Astrocyte (in vitro differentiated cells and primary cell): ENCODE measurements around the gene SLC52A1. TPM values are rescaled to one million over a fixed set of nuclear protein-coding genes. Genes with fewer than 3 reads are reported as not detected.

Source experiments
- DNase-seq: peaks from one replicate; pipeline ENCODE4 v3.0.0-alpha.2; 2010; ENCODE audit warnings: low read depth
- FAIRE-seq: peaks from 2 replicates; lab custom pipeline; 2011; peaks lifted over from hg19 to GRCh38; lab: Jason Lieb, UNC
- H2AFZ ChIP-seq: 2 replicates; pipeline ENCODE4 v1.6.0; 2012; ENCODE audit warnings: low read depth, low read length, inconsistent platforms
- H3K27ac ChIP-seq: 2 replicates; pipeline ENCODE4 v1.5.1; 2011; ENCODE audit warnings: low read depth, low read length, inconsistent platforms
- H3K27me3 ChIP-seq: 2 replicates; pipeline ENCODE4 v1.6.0; 2011; ENCODE audit warnings: low read length, inconsistent platforms; ENCODE audit not compliant: insufficient read depth
- H3K36me3 ChIP-seq: 2 replicates; pipeline ENCODE4 v1.5.1; 2011; ENCODE audit warnings: low read length, inconsistent platforms; ENCODE audit not compliant: insufficient read depth
- H3K4me1 ChIP-seq: 2 replicates; pipeline ENCODE4 v1.5.1; 2011; ENCODE audit warnings: low read length, inconsistent platforms; ENCODE audit not compliant: insufficient read depth
- H3K4me2 ChIP-seq: 2 replicates; pipeline ENCODE4 v1.6.0; 2012; ENCODE audit warnings: low read length, inconsistent platforms
- H3K4me3 ChIP-seq: 2 replicates; pipeline ENCODE4 v1.5.1; 2011; ENCODE audit warnings: low read depth, mild to moderate bottlenecking, low read length, inconsistent platforms; ENCODE audit not compliant: insufficient read depth
- H3K79me2 ChIP-seq: 2 replicates; pipeline ENCODE4 v1.6.0; 2012; ENCODE audit warnings: mild to moderate bottlenecking, low read length, inconsistent platforms; ENCODE audit not compliant: insufficient read depth
- H3K9ac ChIP-seq: 2 replicates; pipeline ENCODE4 v1.6.0; 2012; ENCODE audit warnings: mild to moderate bottlenecking, low read length, inconsistent platforms
- H3K9me3 ChIP-seq: 2 replicates; pipeline ENCODE4 v1.5.1; 2012; ENCODE audit warnings: low read depth, mild to moderate bottlenecking, low read length, inconsistent platforms; ENCODE audit not compliant: insufficient read depth
- H4K20me1 ChIP-seq: 2 replicates; pipeline ENCODE4 v1.6.0; 2012; ENCODE audit warnings: low read length, inconsistent platforms; ENCODE audit not compliant: insufficient read depth
- H3K27ac Mint-ChIP-seq: one replicate; pipeline ENCODE4 v1.8.0; 2021; ENCODE audit warnings: mild to moderate bottlenecking, mixed read lengths; ENCODE audit not compliant: unreplicated experiment
- H3K27me3 Mint-ChIP-seq: one replicate; pipeline ENCODE4 v1.8.0; 2021; ENCODE audit warnings: low read depth, mixed read lengths; ENCODE audit not compliant: unreplicated experiment
- H3K36me3 Mint-ChIP-seq: one replicate; pipeline ENCODE4 v1.8.0; 2021; ENCODE audit warnings: low read depth, mixed read lengths; ENCODE audit not compliant: unreplicated experiment
- H3K4me1 Mint-ChIP-seq: one replicate; pipeline ENCODE4 v1.8.0; 2021; ENCODE audit warnings: low read depth, mixed read lengths; ENCODE audit not compliant: unreplicated experiment
- H3K4me3 Mint-ChIP-seq: one replicate; pipeline ENCODE4 v1.8.0; 2021; ENCODE audit warnings: mild to moderate bottlenecking, moderate library complexity, mixed read lengths; ENCODE audit not compliant: unreplicated experiment
- H3K9me3 Mint-ChIP-seq: one replicate; pipeline ENCODE4 v1.8.0; 2021; ENCODE audit warnings: mild to moderate bottlenecking, mixed read lengths; ENCODE audit not compliant: unreplicated experiment
- CTCF ChIP-seq: IDR thresholded peaks from 2 replicates; pipeline ENCODE4 v1.5.1; 2011; ENCODE audit warnings: low read depth, mild to moderate bottlenecking, inconsistent platforms, low read length, moderate library complexity; ENCODE audit not compliant: insufficient read depth
- EZH2 ChIP-seq: IDR thresholded peaks from 2 replicates; pipeline ENCODE4 v1.6.1; 2012; ENCODE audit warnings: mild to moderate bottlenecking, low read length, inconsistent platforms; ENCODE audit not compliant: insufficient read depth
- total RNA-seq: library from RNA; stranded (reverse); gene quantifications from 2 replicates; pipeline ENCODE4 v1.2.1, GENCODE V29; 2021

The SLC52A1 gene
- total RNA-seq, 1 donor from 2014 or later: not detected

- H3K4me3 Mint-ChIP-seq: peak within 1 kb of the TSS; percentile 88
- H2AFZ ChIP-seq: peak within 1 kb of the TSS; percentile 93
- H3K27ac ChIP-seq: peak within 1 kb of the TSS; percentile 49
- peak within 1 kb of the TSS; percentile 98 for H3K4me2 ChIP-seq
- no peaks in the 10 kb centered on the region for H3K9me3 ChIP-seq
- peaks cover 23% of the 10 kb centered on the region for H3K79me2 ChIP-seq
- no peak for FAIRE-seq
- H3K4me1 Mint-ChIP-seq: peaks cover 19% of the 10 kb centered on the region
- DNase-seq: peak; percentile 38
- no peaks in the 10 kb centered on the region for H3K27me3 ChIP-seq
- H3K9me3 Mint-ChIP-seq: no peaks in the 10 kb centered on the region
- H4K20me1 ChIP-seq: peaks cover 3% of the 10 kb centered on the region
- H3K27me3 Mint-ChIP-seq: no peaks in the 10 kb centered on the region
- H3K36me3 Mint-ChIP-seq: peaks cover 5% of the 10 kb centered on the region
- peaks cover 3% of the 10 kb centered on the region for H3K36me3 ChIP-seq
- H3K27ac Mint-ChIP-seq: peak within 1 kb of the TSS; percentile 80
- H3K4me1 ChIP-seq: peaks cover 24% of the 10 kb centered on the region
- peak within 1 kb of the TSS; percentile 79 for H3K4me3 ChIP-seq
- TF ChIP-seq CTCF (no peak), EZH2 (no peak)
- peak within 1 kb of the TSS; percentile 83 for H3K9ac ChIP-seq
These were observed 48.1 kb downstream of the SLC52A1 start, which contains the start of gene CAMTA2 for GRCh38 chr17:4986951-4987766. CAMTA2 (minus strand) TSS chr17:4987675; CDS start chr17:4986222, 1,453 bp downstream.

GRCh38 chr17:4986403-4986802 lies 48.8 kb downstream of the SLC52A1 start:
- no peak overlapping the region for H2AFZ ChIP-seq
- peaks cover 24% of the 10 kb centered on the region for H3K4me1 ChIP-seq
- H3K4me3 Mint-ChIP-seq: peak overlapping the region; percentile 88
- H3K27ac ChIP-seq: no peak overlapping the region
- DNase-seq (no peak), FAIRE-seq (no peak)
- TF ChIP-seq CTCF (no peak), EZH2 (no peak)
- H3K4me2 ChIP-seq: peak overlapping the region; percentile 98
- no peaks in the 10 kb centered on the region for H3K27me3 ChIP-seq
- H3K27me3 Mint-ChIP-seq: no peaks in the 10 kb centered on the region
- H3K9me3 ChIP-seq: no peaks in the 10 kb centered on the region
- peak overlapping the region; percentile 83 for H3K9ac ChIP-seq
- peaks cover 3% of the 10 kb centered on the region for H3K36me3 ChIP-seq
- peak overlapping the region; percentile 80 for H3K27ac Mint-ChIP-seq
- peak overlapping the region; percentile 79 for H3K4me3 ChIP-seq
- no peaks in the 10 kb centered on the region for H3K9me3 Mint-ChIP-seq
- H3K36me3 Mint-ChIP-seq: peaks cover 10% of the 10 kb centered on the region
- H3K4me1 Mint-ChIP-seq: peaks cover 19% of the 10 kb centered on the region
- peaks cover 23% of the 10 kb centered on the region for H3K79me2 ChIP-seq
- H4K20me1 ChIP-seq: peaks cover 4% of the 10 kb centered on the region

Other genes starting within 250 kb of the SLC52A1 start
- 0.75 TPM in 1 of 2 replicates, not detected in the other for gene VMO1, start 249.1 kb downstream of the SLC52A1 start, total RNA-seq
- gene GLTPD2, start 246.5 kb downstream of the SLC52A1 start, total RNA-seq: not detected in 2 replicates
- gene PSMB6, start 239.3 kb downstream of the SLC52A1 start, total RNA-seq: 154 and 161 TPM in 2 replicates
- 21.4 and 29.3 TPM in 2 replicates for gene PLD2, start 228.3 kb downstream of the SLC52A1 start, total RNA-seq
- 51.3 and 63.2 TPM in 2 replicates for gene MINK1, start 202.1 kb downstream of the SLC52A1 start, total RNA-seq
- gene C17orf107, start 135.9 kb downstream of the SLC52A1 start, total RNA-seq: 2.2 and 3.9 TPM in 2 replicates
- 0.20 and 0.43 TPM in 2 replicates for gene CHRNE, start 132.3 kb downstream of the SLC52A1 start, total RNA-seq
- 0.09 TPM in 1 of 2 replicates, not detected in the other for gene GP1BA, start 103.1 kb downstream of the SLC52A1 start, total RNA-seq
- gene SLC25A11, start 95.4 kb downstream of the SLC52A1 start, total RNA-seq: 36.8 and 43.0 TPM in 2 replicates
- gene RNF167, start 95.2 kb downstream of the SLC52A1 start, total RNA-seq: 88.0 and 89.7 TPM in 2 replicates
- gene PFN1, start 86.9 kb downstream of the SLC52A1 start, total RNA-seq: 1,246 and 1,346 TPM in 2 replicates
- gene ENO3, start 84.3 kb downstream of the SLC52A1 start, total RNA-seq: 12.7 and 20.4 TPM in 2 replicates
- 57.2 and 60.9 TPM in 2 replicates for gene SPAG7, start 67.6 kb downstream of the SLC52A1 start, total RNA-seq
- gene CAMTA2, start 47.8 kb downstream of the SLC52A1 start, total RNA-seq: 43.1 and 44.3 TPM in 2 replicates
- gene INCA1, start 37.9 kb downstream of the SLC52A1 start, total RNA-seq: 0.82 and 1.7 TPM in 2 replicates
- gene KIF1C, start 37.5 kb downstream of the SLC52A1 start, total RNA-seq: 94.8 and 109 TPM in 2 replicates
- not detected in 2 replicates for gene ZFP3, start 43.0 kb upstream of the SLC52A1 start, total RNA-seq
- gene ZNF232, start 76.5 kb upstream of the SLC52A1 start, total RNA-seq: 7.8 and 9.4 TPM in 2 replicates
- 0.86 and 1.1 TPM in 2 replicates for gene USP6, start 80.6 kb upstream of the SLC52A1 start, total RNA-seq
- 7.8 and 8.9 TPM in 2 replicates for gene ZNF594, start 156.4 kb upstream of the SLC52A1 start, total RNA-seq
- not detected in 2 replicates for gene SCIMP, start 199.4 kb upstream of the SLC52A1 start, total RNA-seq
- gene RABEP1, start 246.9 kb upstream of the SLC52A1 start, total RNA-seq: 49.0 and 53.9 TPM in 2 replicates